ENCODE data around the gene PALM.
A peak's percentile ranks its signal among the peaks of the same experiment; 100 is the strongest.

The PALM gene

DNA sequence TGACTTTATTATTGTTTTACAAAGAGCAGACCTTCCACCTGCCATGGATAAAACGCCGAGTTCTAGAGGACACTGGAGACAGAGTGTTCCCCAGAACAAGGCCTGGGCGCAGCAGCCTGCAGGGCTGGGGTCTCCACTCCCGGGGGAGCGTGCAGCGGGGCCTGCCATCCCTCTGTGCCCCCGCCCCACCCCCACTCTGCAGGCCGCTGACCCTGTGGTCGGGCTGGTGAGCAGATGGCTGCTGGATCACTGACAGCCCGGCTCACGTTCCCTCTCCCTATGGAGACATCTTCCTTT is 79.9 kb downstream of the PALM start:
- DNase-seq, result no peak

DNA sequence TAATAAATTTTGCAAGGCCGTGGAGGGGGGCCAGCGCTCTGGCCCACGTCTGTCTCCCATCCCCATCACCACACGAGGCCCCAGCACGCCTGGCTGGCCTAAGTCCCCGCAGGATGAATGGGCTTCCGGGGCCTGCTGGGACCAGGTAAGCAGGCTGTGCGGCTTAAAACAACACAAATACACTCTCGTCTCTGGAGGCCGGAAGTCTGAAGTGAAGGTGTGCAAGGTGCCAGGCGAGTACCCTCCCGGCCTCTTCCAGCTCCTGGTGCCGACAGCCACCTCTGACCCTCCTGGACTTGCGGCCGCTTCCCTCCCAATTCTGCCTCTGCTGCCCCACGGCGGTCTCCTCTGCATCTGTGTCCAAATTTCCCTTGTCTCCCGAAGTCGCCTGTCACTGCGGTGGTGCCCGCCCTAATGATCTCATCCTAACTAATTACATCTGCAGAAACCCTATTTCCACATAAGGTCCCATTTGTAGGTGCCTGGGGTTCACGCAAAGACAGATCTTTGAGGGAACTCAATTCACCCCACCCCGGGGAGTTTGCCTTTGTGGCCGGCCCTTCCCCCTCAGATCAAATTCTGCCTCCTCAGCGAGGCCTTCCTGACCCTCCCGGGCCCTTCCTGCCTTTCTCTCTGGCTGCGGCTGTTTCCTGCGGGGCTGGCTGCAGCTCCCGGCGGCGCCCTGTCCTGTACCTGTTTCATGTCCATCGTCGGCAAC is 80.4 kb downstream of the PALM start:
- DNase-seq, result no peak

DNA sequence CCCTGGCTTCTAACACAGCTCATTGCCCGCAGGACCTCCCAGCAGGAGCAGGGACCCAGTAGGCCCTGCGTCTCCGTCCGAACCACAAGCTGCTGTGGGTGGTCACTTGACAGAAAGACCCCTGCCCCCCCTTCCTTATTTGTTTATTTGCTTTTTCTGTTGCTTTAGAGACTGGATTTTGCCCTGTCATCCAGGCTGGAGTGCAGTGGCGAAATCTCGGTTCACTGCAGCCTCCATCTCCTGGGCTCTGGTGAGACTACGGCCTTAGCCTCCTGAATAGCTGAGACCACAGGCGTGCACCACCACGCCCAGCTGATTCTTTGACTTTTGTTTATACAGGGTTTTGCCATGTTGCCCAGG is 80.9 kb downstream of the PALM start:
- no peak for DNase-seq

DNA sequence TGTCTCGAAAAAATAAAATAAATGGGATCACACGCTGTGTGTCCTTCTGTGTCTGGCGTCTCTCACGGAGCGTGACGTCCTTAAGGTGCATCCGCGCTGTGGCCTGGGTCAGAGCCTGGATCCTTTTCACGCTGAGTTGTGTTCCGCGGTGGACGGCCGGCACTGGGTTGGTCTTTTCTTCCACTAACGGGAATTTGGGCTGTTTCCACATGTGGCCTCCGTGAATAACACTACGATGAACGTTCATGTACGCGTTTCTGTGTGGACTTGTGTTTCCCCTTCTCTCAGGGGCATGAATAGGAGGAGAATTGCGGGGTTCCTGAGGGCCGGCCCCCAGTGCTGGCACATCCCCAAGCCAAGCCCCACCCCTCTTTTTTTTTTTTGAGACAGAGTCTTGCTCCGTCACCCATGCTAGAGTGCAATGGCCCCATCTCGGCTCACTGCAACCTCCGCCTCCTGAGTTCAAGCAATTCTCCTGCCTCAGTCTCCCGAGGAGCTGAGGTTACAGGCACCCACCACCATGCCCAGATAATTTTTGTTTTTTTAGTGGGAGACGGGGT is 82.4 kb downstream of the PALM start:
- no peak for DNase-seq

DNA sequence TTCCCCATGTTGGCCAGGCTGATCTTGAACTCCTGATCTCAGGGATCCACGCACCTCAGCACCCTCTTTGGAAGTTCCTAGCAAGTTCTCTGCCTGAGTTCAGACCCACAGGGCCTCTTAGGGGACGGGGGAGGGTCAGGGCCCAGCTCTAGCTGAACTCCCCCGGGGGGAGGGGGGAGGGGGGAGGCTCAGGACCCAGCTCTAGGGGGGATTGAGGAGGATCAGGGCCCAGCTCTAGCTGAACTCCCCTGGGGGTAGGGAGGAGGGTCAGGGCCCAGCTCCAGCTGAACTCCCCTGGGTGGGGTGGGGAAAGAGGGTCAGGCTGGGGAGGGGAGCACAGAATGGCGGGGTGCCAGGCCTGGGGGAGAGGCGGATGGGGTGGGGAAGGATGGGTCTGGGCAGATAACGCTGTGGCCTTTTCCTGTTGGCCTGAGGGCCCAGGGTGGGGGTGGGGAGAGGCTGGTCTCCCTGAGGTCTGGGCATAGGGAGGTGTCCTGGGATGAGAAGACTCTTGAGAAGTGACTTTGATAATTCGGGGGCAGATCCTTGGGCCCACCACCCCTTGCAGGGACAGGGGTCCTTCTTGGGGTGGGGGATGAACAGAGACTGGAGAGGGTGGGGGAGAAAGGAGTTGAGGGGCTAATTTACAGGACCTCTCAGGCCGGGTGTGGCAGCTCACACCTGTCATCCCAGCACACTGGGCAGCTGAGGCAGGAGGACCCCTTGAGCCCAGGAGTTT is 83.0 kb downstream of the PALM start:
- no peak for DNase-seq

DNA sequence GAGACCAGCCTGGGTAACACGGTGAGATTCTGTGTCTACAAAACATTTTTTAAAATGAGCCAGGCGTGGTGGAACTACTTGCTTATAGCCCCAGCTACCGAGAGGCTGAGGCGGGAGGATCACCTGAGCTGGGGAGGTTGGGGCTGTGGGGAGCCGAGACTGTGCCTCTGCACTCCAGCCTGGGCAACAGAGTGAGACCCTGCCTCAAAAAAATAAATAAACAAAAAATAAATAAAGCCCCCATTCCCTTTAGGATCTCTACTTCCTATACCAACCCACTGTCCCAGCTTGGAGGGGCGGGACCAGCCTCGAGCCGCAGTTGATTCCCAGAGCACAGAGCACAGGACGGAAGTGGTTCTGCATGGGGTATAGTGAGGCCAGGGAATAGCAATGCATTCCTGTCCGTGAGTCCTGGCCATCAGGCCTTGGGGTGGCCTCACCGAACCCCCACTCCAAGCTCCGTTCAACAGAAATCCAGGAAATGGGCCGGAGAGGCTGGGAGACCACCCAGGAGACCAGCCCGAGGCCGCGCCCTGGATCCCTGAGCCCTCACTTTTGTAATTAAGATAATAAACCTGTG is 83.7 kb downstream of the PALM start:
- DNase-seq, result no peak

DNA sequence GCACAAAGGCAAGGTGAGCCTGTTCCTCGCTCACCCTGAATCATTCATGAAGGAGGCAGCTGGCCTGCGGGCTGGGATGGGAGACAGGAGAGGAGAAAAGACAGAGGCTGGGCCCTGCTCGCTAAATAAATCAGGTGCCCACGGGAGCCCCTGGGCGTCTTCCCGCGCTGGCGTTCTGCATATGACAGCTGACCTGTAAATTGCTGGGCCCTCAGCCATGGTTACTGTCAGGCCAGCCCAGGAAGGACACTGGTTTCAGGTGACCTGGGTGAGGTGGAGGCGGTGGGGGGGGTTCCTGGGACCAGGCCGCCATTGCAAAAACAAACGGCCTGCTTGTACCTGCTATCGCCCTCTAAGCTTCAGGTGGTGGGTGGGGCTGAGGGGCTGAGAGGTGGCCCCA is 85.1 kb downstream of the PALM start:
- no peak for DNase-seq

DNA sequence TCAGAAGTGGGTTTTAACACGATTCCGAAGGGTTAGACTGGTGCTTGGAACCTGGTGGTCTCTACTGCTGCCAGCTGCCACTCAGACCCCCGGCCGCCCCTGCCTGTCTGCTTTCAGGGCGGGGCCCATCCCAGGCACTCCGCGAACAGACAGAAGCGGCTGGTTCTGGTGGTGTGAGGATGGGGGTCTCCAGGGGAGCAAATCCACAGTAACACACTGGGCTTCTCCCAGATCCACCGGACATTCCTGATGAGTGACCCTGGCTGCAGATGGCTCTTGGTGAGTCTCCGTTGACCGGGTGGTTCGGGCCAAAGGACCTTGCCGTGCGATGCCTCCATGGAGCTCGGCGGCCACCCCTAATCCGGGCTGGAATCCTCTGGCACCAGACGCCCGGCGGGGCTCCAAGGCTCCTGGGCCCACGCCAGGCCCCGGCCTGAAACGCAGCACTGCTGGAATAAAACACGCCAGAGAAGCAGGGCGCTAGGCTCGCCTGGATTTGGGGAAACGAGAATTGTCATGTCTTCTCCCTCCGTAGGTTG is 86.4 kb downstream of the PALM start:
- DNase-seq, result no peak

DNA sequence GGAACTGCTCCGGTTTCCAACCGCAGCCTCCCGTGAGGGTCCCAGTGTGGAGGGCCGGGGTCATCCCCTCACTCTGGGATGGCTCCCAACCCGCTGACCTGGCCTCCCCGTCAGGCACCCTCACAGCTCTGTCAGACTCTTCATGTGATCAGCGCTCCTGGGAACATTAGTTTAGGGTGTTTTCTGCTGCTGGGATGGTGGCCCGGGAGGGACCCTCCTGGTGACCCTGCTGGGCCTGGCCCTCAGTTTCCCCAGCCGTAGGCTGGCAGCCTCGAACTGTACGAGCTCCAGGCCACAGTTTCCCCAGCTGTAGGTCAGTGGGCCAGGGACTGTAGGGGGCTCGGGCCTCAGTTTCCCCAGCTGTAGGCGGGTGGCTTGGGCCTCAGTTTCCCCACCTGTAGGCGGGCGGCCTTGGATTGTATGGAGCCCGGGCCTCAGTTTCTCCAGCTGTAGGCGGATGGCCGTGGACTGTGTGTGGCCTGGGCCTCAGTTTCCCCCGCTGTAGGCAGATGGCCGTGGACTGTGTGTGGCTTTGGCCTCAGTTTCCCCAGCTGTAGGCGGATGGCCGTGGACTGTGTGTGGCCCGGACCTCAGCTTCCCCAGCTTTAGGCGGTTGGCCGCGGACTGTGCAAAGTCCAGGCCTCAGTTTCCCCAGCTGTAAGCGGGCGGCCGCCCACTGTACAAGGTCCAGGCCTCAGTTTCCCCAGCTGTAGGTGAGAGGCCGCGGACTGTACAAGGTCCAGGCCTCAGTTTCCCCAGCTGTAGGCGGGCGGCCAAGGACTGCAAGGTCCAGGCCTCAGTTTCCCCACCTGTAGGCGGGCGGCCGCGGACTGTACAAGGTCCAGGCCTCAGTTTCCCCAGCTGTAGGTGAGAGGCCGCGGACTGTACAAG is 87.2 kb downstream of the PALM start:
- no peak for DNase-seq

DNA sequence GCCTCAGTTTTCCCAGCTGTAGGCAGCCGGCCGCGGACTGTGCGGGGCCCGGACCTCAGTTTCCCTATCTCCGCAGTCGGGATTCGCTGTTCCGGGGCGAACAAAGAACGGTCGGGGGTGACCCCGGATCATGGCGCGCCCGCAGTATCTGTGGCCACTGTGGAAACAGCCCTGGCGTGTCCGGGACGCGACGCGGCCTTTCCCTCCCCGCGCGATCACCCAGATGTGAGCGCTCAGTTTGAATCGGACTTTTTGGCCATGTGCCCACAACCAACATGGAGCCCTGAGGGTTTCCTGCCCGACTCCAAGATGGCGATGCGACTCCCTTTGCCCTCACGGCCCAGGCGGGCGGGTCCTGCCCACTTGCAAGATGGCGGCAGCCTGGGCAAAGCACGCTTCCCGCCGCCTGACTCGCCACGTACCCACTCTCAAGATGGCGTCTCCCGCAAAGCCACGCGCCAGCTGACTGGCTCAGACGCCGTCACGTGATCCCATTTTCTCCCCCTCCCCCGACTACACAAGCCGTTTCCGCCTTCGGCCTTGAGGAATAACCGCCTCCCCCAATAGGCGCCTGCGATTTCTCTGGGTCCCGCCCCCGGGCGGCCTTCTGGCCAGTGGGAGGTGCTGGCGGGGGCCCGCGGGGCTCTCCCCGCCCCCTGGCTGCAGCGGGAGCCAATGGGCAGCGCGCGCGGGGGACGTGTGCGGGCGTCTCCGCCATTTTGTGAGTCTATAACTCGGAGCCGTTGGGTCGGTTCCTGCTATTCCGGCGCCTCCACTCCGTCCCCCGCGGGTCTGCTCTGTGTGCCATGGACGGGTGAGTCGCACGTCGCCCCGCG is 88.2 kb downstream of the PALM start, which contains the start of gene PTBP1:
Gene PTBP1 (plus strand): TSS at position 761 of the 836 bp plus-strand sequence. CDS start 46 bp downstream, at position 807.
- peak; percentile 99 for DNase-seq
